ENCODE data around the gene FIZ1. TPM values are rescaled to one million over a fixed set of nuclear protein-coding genes. Genes with fewer than 3 reads are reported as not detected.
A peak's percentile ranks its signal among the peaks of the same experiment; 100 is the strongest.

The FIZ1 gene
- total RNA-seq, 1 experiment from 2014 or later = 21.5 TPM

DNA sequence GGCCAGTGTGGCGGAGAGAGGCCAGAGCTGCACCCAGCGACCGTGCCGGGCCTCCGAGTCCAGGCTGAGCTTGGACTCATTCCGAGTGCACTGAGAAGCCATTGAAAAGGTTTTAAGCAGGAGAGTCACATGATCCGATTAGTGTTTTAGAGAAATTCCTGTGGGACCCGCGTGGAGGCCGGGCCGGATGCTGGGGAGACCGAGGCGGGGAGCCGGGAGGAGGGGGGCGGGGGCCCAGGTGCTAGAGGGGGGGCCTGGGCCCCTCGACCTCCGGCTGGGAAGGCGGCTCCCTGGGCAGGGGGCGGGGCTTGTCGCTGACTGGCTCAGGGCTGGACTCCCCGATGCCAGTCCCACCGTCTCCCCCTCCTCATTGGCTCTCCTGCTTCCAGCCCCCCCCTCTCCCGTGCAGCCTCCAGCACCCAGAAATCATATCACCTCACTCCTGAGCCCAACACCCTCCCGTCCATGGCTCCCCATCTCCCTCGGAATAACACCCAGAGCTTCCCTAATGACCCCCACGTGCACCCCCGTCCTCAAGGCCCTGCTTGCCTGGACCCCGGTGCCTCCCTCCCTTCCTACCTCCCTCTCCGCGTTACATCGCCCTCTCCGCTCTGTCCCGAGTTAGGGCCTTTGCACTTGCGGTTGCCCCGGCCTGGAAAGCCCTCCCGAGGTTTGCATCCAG lies 13.5 kb downstream of the FIZ1 start:
- Histone ChIP-seq H2BK12ac (ENCODE audit: insufficient read length, low read depth, low read length) (no peak overlapping the region), H2BK120ac (ENCODE audit: low read depth, low read length, poor library complexity, severe bottlenecking) (no peak overlapping the region), H4K8ac (replicated peaks; ENCODE audit: insufficient read length, low read depth, low read length) (no peak overlapping the region), H3K27me3 (ENCODE audit: insufficient read depth, low read length) (no peaks in the 10 kb centered on the region), H3K4me2 (ENCODE audit: insufficient read depth, insufficient read length, low read length) (peak overlapping the region; percentile 58), H2AK5ac (ENCODE audit: insufficient read length, low read length) (no peak overlapping the region), H2BK15ac (ENCODE audit: low read depth, low read length) (no peak overlapping the region), H2BK5ac (ENCODE audit: insufficient read length, low read length) (no peak overlapping the region), H4K5ac (ENCODE audit: insufficient read length, low read depth, low read length) (no peak overlapping the region), H3K79me1 (ENCODE audit: insufficient read depth, low read depth, low read length, poor library complexity, severe bottlenecking) (no peaks in the 10 kb centered on the region), H3T11ph (ENCODE audit: low read length) (no peak overlapping the region), H3K23me2 (ENCODE audit: insufficient read length, low read depth, low read length, poor library complexity, severe bottlenecking) (peaks cover 7% of the 10 kb centered on the region), H3K27ac (ENCODE audit: insufficient read length, low read depth, low read length) (no peak overlapping the region), H3K4me1 (ENCODE audit: insufficient read depth, low read length) (no peaks in the 10 kb centered on the region), H3K14ac (ENCODE audit: insufficient read depth, low read length) (peak overlapping the region; percentile 69; the same call in 1 of the 2 replicates), H2AFZ (ENCODE audit: low read length) (no peak overlapping the region), H3K23ac (ENCODE audit: insufficient read length, low read depth, low read length) (no peak overlapping the region), H4K20me1 (ENCODE audit: control insufficient read depth, insufficient read depth, insufficient read length) (no peaks in the 10 kb centered on the region), H3K18ac (ENCODE audit: insufficient read length, low read depth, low read length) (peak overlapping the region; percentile 45), H3K56ac (ENCODE audit: insufficient read length, low read depth, low read length) (no peak overlapping the region), H4K91ac (ENCODE audit: insufficient read length, low read depth, low read length) (no peak overlapping the region), H3K79me2 (ENCODE audit: insufficient read depth, low read length) (no peaks in the 10 kb centered on the region), H3K9ac (ENCODE audit: extremely low read depth, insufficient read length, low read length) (no peak overlapping the region), H2BK20ac (ENCODE audit: low read depth, low read length, poor library complexity, severe bottlenecking) (no peak overlapping the region), H3K4ac (ENCODE audit: low read depth, low read length) (no peak overlapping the region), H3K9me3 (ENCODE audit: control insufficient read depth, low read depth, low read length) (no peaks in the 10 kb centered on the region)
- H3K4me3 Mint-ChIP-seq = peak overlapping the region; percentile 68 to 89
- H3K4me1 Mint-ChIP-seq = peaks cover 31 to 39% of the 10 kb centered on the region in 2 experiments
- H3K27ac Mint-ChIP-seq = peak overlapping the region; percentile 37 to 93 (median 85); a peak in 4 of 7 replicates
- H3K27me3 Mint-ChIP-seq (ENCODE audit: low read depth) = peaks cover 9% of the 10 kb centered on the region
- peak; percentile 90 for DNase-seq
- no peaks in the 10 kb centered on the region for H3K9me3 Mint-ChIP-seq
- no CpG with 5 or more reads among the region's 36 CpGs for WGBS (ENCODE audit: extremely low coverage, insufficient read length, low lambda C conversion rate)
- no peaks in the 10 kb centered on the region for H3K36me3 Mint-ChIP-seq (ENCODE audit: insufficient read depth in 1 of 3, low read depth in 3 of 3)
- TF ChIP-seq, protein P1, sequence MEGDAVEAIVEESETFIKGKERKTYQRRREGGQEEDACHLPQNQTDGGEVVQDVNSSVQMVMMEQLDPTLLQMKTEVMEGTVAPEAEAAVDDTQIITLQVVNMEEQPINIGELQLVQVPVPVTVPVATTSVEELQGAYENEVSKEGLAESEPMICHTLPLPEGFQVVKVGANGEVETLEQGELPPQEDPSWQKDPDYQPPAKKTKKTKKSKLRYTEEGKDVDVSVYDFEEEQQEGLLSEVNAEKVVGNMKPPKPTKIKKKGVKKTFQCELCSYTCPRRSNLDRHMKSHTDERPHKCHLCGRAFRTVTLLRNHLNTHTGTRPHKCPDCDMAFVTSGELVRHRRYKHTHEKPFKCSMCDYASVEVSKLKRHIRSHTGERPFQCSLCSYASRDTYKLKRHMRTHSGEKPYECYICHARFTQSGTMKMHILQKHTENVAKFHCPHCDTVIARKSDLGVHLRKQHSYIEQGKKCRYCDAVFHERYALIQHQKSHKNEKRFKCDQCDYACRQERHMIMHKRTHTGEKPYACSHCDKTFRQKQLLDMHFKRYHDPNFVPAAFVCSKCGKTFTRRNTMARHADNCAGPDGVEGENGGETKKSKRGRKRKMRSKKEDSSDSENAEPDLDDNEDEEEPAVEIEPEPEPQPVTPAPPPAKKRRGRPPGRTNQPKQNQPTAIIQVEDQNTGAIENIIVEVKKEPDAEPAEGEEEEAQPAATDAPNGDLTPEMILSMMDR (conservative IDR thresholded peaks at IDR 0.05) = no peak
